ENCODE results near the gene FAM89B.

DNA sequence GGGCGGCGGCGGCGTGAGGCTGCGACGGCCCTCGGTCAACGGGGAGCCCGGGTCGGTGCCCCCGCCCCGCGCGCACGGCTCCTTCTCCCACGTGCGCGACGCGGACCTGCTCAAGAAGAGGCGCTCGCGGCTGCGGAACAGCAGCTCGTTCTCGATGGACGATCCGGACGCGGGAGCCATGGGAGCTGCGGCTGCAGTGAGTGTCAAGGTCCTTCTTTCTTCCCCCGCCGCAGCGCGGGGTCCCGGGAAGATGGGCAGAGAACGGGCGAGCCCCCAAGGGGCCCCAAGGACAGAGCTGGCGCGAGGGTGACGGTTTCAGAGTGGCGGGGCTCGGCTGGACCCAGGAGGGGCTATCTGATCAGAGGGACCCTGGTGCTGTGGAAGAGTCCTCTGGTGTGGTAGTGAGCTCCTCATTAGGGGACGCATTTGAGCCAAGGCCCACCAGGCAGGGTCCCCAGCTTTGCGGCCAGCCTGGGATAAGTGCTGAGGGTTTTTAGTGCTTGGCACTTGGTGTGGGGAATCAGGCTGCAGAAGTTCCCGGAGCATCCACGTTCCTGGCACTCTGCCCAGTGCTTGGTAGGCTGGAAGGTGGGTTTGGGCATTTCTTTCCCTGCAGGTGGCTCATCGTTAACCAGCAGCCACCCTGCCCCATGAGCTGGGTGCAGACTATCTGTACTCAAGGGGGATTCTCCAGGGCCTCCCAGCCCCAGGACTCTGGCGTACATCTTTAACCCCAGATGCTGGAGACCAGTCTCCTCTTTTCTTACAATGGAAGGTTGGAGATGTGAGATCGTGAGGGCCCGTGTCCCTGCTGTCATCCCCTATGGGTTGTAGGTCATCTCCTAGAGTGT, 13.3 kb downstream of the FAM89B start:
- TF ChIP-seq, protein P1, sequence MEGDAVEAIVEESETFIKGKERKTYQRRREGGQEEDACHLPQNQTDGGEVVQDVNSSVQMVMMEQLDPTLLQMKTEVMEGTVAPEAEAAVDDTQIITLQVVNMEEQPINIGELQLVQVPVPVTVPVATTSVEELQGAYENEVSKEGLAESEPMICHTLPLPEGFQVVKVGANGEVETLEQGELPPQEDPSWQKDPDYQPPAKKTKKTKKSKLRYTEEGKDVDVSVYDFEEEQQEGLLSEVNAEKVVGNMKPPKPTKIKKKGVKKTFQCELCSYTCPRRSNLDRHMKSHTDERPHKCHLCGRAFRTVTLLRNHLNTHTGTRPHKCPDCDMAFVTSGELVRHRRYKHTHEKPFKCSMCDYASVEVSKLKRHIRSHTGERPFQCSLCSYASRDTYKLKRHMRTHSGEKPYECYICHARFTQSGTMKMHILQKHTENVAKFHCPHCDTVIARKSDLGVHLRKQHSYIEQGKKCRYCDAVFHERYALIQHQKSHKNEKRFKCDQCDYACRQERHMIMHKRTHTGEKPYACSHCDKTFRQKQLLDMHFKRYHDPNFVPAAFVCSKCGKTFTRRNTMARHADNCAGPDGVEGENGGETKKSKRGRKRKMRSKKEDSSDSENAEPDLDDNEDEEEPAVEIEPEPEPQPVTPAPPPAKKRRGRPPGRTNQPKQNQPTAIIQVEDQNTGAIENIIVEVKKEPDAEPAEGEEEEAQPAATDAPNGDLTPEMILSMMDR (IDR thresholded peaks at IDR 0.05) = no peak
- no peak for TF ChIP-seq POLR2A (IDR thresholded peaks at IDR 0.05)
